Measurements from ENCODE around the gene PRSS27.
A peak's percentile ranks its signal among the peaks of the same experiment; 100 is the strongest.

The PRSS27 gene

DNA sequence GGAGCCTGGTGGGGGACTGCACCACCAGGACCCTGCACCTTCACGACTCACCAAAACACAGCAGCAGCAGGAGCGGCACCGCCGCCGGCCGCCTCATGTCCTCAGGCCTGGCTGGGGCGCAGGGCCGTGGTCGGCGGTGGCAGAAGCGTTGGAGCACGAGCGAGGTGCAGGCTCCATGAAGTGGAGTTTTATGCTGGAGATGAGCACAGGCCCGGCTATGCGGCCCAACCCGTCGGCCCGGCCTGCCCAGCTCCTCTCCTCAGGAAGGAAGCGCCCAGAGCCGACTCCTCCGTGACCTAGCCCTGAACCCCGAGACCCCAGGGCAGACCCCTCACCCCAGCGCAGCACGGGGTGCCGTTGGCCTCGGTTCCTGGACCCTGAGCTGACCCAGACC lies at the start of gene PRSS27:
PRSS27 (minus strand) TSS at position 161 of the 394 bp plus-strand sequence; CDS start at position 97, 64 bp downstream.
- no peak for DNase-seq

DNA sequence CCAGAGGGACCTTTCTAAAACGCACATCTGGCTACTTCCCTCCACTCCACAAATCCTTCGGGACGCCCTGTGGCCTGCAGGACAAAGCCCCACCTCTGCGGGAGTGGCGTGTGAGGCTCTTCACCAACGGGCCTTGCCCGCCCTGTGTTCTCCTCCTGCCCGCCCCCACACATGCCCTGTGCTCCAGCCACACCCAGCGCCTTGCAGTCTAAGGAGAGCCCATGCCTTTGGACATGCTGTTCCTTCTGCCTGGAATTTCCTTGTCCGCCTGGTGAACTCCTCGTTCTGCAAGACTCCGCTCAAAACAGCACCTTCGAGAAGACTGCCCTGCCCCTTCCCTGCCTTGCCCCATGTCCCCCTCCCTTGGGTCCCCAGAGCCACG lies 49.6 kb upstream of the PRSS27 start:
- no peak for DNase-seq

DNA sequence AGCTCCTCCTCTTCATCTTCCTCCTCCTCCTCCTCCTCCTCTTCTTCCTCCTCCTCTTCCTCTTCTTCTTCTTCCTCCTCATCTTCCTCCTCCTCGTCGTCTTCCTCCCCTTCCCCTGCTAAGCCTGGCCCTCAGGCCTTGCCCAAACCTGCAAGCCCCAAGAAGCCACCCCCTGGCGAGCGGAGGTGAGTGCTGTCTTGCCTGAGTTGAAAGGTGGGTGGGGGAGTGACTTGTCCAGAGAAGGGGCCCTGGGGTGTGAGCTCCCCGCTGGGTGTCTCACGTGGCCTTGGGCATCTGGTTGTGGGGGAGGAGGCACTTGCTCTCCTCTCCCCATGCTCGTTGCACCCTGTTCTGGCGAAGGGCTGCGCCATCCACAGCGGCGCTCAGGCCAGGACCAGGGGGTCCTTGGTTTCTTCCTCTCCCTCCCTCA lies 49.1 kb upstream of the PRSS27 start:
- DNase-seq = no peak

DNA sequence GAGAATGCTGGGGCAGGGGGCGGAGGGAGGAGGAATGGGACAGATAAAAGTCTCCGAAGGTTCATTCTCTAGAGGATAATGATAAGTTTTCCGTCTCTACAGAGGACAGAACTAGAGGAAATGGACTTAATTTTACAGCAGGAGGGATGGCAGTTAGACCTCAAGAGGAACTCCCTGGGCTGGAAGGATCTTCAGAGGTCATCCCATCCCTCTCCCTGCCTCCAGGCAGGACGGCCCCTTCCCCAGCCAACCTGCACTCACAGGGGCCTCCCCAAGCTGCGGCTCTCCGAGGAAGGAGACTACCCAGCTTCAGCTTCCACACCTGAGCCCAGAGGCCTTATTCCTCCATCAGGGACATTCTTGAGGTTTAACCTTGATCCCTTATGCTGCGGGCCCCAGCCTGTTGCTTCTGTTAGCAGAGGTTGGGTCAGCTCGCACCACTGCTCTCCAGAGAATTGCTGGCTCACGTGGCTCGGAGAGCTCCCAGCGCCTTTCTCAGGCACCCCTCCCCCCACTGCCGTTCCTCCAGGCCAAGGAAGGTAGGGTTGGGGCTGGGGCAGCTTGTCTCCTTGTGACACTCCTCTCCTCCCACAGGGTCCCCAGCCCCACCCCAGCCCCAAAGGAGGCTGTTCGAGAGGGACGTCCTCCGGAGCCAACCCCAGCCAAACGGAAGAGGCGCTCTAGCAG lies 48.5 kb upstream of the PRSS27 start:
- DNase-seq = no peak

DNA sequence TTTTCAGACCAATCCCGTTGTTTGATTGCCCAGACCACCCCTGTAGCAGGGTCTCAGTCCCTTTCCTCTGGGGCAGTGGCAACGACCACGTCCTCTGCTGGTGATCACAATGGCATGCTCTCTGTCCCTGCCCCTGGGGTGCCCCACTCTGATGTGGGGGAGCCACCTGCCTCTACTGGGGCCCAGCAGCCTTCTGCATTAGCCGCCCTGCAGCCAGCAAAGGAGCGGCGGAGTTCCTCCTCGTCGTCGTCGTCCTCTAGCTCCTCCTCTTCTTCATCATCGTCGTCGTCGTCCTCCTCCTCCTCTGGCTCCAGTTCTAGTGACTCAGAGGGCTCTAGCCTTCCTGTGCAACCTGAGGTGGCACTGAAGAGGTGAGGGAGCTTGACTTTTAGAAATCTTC lies 47.9 kb upstream of the PRSS27 start:
- DNase-seq = no peak

DNA sequence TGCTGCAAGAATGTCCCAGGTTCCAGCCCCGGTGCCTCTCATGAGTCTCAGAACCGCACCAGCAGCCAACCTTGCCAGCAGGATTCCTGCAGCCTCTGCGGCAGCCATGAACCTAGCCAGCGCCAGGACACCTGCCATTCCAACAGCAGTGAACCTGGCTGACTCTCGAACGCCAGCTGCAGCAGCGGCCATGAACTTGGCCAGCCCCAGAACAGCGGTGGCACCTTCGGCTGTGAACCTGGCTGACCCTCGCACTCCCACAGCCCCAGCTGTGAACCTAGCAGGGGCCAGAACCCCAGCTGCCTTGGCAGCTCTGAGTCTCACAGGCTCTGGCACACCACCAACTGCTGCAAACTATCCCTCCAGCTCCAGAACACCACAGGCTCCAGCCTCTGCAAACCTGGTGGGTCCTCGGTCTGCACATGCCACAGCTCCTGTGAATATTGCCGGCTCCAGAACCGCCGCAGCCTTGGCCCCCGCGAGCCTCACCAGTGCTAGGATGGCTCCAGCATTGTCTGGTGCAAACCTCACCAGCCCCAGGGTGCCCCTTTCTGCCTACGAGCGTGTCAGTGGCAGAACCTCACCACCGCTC lies 47.2 kb upstream of the PRSS27 start:
- no peak for DNase-seq

DNA sequence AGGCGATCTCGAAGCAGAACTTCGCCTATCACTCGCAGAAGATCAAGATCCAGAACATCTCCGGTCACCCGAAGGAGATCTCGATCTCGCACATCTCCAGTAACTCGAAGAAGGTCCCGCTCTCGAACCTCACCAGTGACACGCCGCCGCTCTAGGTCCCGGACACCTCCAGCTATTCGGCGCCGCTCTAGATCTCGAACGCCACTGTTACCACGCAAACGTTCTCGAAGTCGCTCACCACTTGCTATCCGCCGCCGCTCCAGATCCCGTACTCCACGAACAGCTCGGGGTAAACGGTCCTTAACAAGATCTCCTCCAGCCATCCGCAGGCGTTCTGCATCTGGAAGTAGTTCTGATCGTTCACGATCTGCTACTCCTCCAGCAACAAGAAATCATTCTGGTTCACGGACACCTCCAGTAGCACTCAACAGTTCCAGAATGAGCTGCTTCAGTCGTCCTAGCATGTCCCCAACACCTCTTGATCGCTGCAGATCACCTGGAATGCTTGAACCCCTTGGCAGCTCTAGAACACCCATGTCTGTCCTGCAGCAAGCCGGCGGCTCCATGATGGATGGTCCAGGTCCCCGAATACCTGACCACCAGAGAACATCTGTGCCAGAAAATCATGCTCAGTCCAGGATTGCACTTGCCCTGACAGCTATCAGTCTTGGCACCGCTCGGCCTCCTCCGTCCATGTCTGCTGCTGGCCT lies 46.6 kb upstream of the PRSS27 start:
- no peak for DNase-seq

DNA sequence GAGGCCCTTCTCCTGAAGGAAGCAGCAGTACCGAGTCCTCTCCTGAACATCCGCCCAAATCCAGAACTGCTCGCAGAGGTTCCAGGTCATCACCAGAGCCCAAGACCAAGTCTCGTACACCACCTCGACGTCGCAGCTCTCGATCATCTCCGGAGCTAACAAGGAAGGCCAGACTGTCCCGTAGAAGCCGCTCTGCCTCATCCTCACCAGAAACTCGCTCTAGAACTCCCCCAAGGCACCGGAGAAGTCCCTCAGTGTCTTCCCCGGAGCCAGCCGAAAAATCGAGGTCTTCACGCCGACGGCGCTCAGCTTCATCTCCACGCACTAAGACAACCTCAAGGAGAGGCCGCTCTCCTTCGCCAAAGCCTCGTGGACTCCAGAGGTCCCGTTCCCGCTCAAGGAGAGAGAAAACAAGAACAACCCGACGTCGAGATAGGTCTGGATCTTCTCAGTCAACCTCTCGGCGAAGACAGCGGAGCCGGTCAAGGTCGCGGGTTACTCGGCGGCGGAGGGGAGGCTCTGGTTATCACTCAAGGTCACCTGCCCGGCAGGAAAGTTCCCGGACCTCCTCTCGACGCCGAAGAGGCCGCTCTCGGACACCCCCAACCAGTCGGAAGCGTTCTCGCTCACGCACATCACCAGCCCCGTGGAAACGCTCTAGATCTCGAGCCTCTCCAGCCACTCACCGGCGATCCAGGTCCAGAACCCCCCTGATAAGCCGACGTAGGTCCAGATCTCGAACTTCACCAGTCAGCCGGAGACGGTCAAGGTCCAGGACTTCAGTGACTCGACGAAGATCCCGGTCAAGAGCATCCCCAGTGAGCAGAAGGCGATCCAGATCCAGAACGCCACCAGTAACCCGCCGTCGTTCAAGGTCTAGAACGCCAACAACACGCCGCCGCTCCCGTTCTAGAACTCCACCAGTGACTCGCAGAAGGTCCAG lies 45.7 kb upstream of the PRSS27 start:
- no peak for DNase-seq

DNA sequence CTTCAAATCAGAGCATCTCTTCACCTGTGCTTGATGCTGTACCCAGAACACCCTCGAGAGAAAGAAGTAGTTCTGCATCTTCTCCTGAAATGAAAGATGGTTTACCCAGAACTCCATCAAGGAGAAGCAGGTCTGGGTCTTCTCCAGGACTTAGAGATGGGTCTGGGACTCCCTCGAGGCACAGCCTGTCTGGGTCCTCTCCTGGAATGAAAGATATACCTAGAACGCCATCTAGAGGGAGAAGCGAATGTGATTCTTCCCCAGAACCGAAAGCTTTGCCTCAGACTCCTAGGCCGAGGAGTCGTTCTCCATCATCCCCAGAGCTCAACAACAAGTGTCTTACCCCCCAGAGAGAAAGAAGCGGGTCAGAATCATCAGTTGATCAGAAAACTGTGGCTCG lies 44.7 kb upstream of the PRSS27 start:
- DNase-seq = no peak

DNA sequence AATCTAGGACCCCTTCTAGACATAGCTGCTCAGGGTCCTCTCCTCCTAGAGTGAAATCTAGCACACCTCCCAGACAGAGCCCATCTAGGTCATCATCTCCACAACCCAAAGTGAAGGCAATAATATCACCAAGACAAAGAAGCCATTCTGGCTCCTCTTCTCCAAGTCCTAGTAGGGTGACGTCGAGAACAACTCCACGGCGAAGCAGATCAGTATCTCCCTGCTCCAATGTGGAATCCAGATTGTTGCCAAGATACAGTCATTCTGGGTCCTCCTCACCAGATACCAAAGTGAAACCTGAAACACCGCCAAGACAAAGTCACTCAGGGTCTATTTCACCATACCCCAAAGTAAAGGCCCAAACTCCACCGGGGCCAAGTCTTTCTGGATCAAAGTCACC lies 43.1 kb upstream of the PRSS27 start:
- no peak for DNase-seq

DNA sequence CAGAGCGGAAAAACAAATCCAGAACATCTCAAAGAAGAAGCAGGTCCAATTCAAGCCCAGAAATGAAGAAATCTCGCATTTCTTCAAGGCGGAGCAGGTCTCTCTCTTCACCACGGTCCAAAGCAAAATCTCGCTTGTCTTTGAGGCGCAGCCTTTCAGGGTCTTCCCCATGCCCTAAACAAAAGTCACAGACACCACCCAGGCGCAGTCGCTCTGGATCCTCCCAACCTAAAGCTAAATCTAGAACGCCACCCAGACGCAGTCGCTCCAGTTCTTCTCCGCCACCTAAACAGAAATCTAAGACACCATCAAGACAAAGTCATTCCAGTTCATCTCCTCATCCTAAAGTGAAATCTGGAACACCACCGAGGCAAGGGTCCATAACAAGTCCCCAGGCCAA lies 42.7 kb upstream of the PRSS27 start:
- no peak for DNase-seq

DNA sequence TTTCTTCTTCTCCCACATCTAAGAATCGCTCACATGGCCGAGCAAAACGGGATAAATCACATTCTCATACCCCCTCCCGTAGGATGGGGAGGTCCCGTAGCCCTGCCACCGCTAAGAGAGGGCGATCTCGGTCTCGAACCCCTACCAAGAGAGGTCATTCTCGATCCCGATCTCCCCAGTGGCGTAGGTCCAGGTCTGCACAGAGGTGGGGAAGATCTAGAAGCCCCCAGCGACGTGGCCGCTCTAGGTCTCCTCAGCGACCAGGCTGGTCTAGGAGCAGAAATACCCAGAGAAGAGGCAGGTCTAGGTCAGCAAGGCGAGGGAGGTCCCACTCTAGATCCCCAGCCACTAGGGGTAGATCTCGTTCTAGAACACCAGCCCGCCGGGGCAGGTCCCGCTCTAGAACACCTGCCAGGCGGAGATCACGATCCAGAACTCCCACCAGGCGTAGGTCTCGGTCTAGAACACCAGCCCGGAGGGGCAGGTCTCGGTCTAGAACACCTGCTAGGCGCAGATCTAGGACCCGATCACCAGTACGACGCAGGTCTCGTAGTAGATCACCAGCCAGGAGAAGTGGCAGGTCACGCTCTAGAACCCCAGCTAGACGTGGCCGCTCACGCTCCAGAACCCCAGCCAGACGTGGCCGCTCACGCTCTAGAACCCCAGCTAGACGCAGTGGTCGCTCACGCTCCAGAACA lies 42.0 kb upstream of the PRSS27 start:
- DNase-seq = no peak

DNA sequence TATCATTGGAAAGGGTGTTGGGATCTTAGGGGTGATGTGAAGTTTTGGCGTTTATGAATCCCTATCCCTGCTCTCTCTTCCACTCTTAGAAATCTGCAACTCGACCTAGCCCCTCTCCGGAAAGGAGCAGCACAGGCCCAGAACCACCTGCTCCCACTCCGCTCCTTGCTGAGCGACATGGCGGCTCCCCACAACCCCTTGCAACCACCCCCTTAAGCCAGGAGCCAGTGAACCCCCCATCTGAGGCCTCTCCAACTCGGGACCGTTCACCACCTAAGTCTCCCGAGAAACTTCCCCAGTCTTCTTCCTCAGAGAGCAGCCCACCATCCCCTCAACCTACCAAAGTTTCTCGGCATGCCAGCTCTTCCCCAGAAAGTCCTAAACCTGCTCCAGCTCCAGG lies 41.4 kb upstream of the PRSS27 start:
- no peak for DNase-seq

DNA sequence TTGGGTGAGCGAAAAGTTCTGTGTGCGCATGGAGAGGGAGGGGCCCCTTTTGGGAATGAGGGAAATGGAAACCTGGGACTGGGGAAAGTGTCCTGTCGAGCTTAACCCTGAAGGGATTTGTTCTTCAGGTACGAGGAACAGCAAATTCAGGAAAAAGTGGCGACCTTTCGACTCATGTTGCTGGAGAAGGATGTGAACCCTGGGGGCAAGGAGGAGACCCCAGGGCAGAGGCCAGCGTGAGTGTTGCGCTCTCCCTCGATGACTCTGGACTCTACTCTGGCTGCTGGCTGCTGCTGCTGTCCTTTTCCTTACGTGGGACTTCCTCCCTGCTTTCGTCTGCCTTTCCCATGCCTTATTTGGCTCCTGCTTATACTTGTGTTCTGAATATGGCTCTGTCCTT lies 37.3 kb upstream of the PRSS27 start:
- no peak for DNase-seq

DNA sequence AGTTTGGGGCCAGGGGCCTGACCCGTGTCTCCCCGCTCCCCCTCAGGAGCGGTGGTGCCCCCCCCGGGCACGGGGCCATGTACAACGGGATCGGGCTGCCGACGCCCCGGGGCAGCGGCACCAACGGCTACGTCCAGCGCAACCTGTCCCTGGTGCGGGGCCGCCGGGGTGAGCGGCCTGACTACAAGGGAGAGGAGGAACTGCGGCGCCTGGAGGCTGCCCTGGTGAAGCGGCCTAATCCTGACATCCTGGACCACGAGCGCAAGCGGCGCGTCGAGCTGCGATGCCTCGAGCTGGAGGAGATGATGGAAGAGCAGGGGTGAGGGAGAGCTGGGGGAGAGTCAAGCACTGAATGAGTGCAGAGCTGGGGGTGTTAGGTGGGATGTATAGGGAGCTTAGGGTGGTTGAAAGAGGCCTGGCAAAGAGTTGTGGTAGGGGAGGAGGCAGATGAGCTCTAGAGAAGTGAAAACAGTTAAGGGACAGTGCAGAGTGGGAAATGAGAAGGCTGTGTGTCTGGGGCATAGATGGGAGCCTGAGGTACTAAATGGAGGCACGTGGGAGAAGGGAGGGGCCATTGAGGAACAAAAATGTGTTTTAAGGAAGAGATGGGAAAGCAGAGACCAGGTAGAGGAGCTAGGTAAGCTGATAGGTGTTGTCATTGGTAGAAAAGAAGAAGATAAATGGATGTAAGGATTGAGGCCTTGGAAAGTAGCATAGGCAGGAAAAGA lies 36.4 kb upstream of the PRSS27 start:
- no peak for DNase-seq

DNA sequence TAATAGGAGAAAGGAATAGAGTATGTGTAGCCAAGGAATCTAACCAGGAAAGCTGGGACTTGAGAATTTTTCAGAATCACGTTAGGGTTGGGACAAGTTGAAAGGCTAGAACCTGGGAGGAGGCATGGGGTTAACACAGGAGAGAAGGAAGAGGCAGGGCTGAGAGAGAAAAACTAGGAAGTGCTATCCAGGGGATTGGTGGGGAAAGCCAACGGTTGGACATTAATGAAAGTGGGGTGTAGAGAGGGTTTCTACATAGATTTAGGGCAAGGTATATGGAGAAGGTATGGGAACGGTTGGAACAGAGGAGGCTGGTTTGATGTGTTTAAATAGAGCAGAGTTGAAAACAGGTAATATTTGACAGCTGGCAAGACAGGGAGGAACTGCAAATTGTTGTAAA lies 35.1 kb upstream of the PRSS27 start:
- DNase-seq = no peak

DNA sequence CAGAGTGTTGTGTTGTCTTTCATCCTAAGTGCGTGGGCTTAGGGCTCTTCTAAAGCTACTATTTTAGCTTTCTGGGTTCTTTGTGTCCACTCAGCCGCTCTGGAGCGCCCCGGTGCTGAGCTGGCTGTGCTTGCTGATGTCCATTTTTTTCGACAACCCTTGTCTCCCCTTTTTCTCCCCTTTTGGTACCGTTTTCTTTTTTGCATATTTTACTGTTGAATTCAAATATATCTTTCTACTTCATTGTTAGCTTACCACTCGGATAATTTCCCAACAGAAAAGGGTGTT lies 33.7 kb upstream of the PRSS27 start:
- no peak for DNase-seq

DNA sequence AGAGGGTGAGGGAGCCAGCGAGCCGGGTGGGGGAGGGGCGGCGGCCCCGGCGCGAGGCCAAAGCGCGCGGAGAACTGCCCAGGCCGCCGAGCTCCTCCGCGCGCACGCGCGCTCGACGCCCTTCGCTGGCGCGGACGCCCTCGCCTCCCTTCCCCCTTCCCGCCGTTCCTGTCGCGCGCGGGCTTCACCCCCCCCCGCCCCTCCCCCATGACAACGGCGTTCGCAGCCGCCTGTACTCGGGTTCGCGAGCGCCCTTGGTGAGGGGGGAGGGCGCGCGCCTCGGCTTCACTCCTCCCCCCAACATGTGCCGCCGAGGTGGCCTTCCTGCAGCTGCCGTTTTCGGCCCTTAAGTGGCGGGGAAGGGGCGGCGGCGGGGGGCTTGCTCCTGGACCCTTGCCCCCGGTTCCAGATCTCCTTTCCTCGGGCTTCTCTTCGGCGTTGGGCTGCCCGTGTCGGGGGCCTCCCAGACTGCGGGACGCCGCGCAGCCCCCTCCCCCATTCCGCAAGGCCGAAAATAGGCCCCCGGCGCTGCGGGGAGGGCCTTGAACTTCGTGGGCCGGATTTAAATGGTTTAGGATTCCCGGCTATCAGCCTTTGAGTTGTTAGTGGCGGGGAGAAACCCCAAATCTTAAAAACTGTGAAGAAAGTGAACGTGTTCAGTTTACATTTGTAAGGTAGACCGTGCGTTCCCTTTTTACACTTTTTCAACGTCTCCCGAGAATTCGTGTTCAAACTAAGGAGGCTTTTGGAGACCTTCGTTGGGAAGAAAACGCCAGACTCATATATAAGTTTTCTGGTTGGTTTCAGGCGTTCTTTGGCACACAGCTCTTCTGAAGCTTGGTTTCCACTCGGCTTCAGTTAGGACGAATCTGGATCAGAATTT lies 33.1 kb upstream of the PRSS27 start:
- DNase-seq = peak; percentile 87

DNA sequence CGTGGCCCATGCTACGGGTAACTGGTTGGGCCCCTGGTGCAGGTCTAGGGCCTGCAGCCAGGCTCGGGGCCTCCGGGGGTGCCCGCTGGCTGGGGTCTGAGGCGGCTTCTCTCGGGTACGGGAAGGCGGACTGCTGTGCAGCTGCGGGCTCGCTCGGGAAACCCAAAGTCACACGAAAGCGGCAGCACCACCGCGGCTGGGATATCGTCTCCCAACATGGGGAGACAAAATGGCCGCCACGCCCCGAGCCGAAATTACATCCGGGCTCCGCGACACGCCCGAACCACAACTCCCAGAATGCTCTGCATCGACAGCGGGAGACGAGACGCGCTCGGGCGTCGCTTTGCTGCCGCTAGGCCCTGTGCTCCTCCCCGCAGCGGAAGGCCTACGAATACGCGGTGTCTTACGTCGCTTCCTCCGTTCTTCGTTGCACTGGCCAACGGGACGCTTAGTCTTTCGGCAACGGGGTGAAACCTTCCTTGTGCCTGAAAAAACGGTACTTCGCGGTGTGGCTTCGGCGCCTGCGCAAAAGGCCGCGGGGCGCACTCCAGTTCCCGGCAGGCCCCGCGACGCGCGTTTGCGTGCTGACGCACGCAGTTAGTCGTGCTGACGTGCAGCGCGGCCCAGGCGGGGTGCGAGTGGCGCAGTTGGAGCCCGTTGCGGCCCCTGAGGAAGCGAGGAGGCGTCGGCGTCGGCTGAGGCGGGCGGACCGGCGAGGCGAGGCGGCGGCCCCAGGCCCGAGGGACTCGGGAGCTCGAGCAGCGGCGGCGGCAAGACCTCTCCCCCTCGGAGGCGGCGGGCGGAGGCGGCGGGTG lies 32.2 kb upstream of the PRSS27 start, which contains the start of gene SRRM2:
SRRM2 (plus strand) TSS at position 604 of the 815 bp plus-strand sequence. CDS start 3,727 bp downstream, outside the sequence.
- DNase-seq = peak; percentile 92

DNA sequence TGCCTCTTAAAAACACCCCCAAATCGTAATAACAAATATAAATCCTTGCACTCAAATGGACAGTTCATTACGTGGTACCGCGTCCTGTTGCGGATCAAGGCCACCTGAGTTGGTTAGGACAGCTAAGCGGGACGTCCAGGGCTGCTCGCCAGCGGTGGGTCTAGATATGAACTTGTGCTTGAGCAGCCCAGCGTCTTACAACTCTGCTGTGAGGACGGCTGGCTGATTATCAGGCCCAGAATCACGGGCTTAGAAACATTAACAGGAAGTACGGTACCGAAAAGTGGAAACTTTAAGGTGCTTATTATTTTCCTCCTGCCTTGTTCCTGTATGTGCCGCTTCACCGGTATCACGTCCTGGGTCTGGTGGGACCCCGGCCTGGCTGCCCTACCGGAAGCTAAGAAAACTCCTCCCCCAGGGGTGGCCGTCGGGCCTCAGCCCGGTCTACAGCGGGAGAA lies 31.6 kb upstream of the PRSS27 start:
- no peak for DNase-seq

Data from T1000 (cell line).